ENCODE results near the gene SLC24A3. TPM values are rescaled to one million over a fixed set of nuclear protein-coding genes. Genes with fewer than 3 reads are reported as not detected.

SLC24A3 gene
- total and polyA plus RNA-seq, 2 experiments from 2014 or later: 0.81 to 2.5 TPM

- no peak for TF ChIP-seq ETS1 (IDR thresholded peaks at IDR 0.05)
- TF ChIP-seq JUNB (IDR thresholded peaks at IDR 0.05; ENCODE audit: unreplicated experiment): no peak
- no peak for TF ChIP-seq CREB1 (CRISPR knock-in tag; IDR thresholded peaks at IDR 0.05; ENCODE audit: low read depth)
- no peak for TF ChIP-seq ZNF331 (CRISPR knock-in tag; IDR thresholded peaks at IDR 0.05; ENCODE audit: low read depth)
- TF ChIP-seq, protein P1, sequence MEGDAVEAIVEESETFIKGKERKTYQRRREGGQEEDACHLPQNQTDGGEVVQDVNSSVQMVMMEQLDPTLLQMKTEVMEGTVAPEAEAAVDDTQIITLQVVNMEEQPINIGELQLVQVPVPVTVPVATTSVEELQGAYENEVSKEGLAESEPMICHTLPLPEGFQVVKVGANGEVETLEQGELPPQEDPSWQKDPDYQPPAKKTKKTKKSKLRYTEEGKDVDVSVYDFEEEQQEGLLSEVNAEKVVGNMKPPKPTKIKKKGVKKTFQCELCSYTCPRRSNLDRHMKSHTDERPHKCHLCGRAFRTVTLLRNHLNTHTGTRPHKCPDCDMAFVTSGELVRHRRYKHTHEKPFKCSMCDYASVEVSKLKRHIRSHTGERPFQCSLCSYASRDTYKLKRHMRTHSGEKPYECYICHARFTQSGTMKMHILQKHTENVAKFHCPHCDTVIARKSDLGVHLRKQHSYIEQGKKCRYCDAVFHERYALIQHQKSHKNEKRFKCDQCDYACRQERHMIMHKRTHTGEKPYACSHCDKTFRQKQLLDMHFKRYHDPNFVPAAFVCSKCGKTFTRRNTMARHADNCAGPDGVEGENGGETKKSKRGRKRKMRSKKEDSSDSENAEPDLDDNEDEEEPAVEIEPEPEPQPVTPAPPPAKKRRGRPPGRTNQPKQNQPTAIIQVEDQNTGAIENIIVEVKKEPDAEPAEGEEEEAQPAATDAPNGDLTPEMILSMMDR (conservative IDR thresholded peaks at IDR 0.05; ENCODE audit: low read depth in 2 of 2): no peak
- TF ChIP-seq ZNF462 (CRISPR knock-in tag; IDR thresholded peaks at IDR 0.05): no peak
- TF ChIP-seq STAT1 (IDR thresholded peaks at IDR 0.05; ENCODE audit: unreplicated experiment): no peak
- no peak for TF ChIP-seq POLR2AphosphoS5 (IDR thresholded peaks at IDR 0.05; ENCODE audit: low read depth)
- TF ChIP-seq EZH2phosphoT487 (IDR thresholded peaks at IDR 0.05; ENCODE audit: unreplicated experiment): no peak
- TF ChIP-seq NANOG (IDR thresholded peaks at IDR 0.05; ENCODE audit: borderline replicate concordance): no peak
- no peak for TF ChIP-seq REST (IDR thresholded peaks at IDR 0.05; ENCODE audit: unreplicated experiment)
- no peak for TF ChIP-seq ZNF114 (CRISPR knock-in tag; IDR thresholded peaks at IDR 0.05)
- no peak for TF ChIP-seq EZH2 (IDR thresholded peaks at IDR 0.05; ENCODE audit: low read depth, unreplicated experiment)
- no peak overlapping the region for H3K4me2 ChIP-seq
- H3K4me3 ChIP-seq: no peak overlapping the region
- H3F3A ChIP-seq (replicated peaks; ENCODE audit: low read depth): no peaks in the 10 kb centered on the region
- no peaks in the 10 kb centered on the region for H3K36me3 Mint-ChIP-seq (ENCODE audit: low read depth)
- no peaks in the 10 kb centered on the region; the same call in 2 of the 3 replicates for H3K9me3 Mint-ChIP-seq
- peaks cover 9% of the 10 kb centered on the region for H3K9me2 ChIP-seq (ENCODE audit: insufficient read depth)
- H3K36me3 ChIP-seq (ENCODE audit: insufficient read depth): no peaks in the 10 kb centered on the region
- peaks cover 17% of the 10 kb centered on the region for H3K27me3 ChIP-seq (ENCODE audit: insufficient read depth)
- H2AFZ ChIP-seq: no peak overlapping the region
- H4K20me1 ChIP-seq (replicated peaks; ENCODE audit: insufficient read depth): no peaks in the 10 kb centered on the region
- H3K4me1 ChIP-seq (ENCODE audit: insufficient read depth): peaks cover 9% of the 10 kb centered on the region
- H3K27ac Mint-ChIP-seq: no peak overlapping the region
- no peak overlapping the region for H3K4me3 Mint-ChIP-seq
- no peak overlapping the region for H3K27ac ChIP-seq (ENCODE audit: low read depth)
- H3K79me2 ChIP-seq (replicated peaks; ENCODE audit: insufficient read depth): 0 out of 2 replicates have a peak, but pooled peaks cover 2% of the 10 kb centered on the region
- DNase-seq (ENCODE audit: low spot score) (no peak), ATAC-seq (no peak)
- peaks cover 14% of the 10 kb centered on the region for H3K27me3 Mint-ChIP-seq (ENCODE audit: insufficient read depth, low read depth, poor library complexity)
- H3K4me1 Mint-ChIP-seq: peaks cover 26% of the 10 kb centered on the region
Measured at GRCh38 chr20:19218411-19218810, 6.0 kb downstream of the SLC24A3 start.
